GM19240 (cell line): Measurements from ENCODE around the gene ASIC4.

Experiments used
- DNase-seq: peaks from one replicate; pipeline ENCODE4 v3.0.0; 2011; ENCODE audit warnings: low spot score; ENCODE audit not compliant: insufficient read length

Gene ASIC4

GRCh38 chr2:219514196-219514761 is at the start of gene ASIC4:
Gene ASIC4 (plus strand): TSS chr2:219514482. CDS start chr2:219514725, 243 bp downstream.
- DNase-seq = no peak

- no peak for DNase-seq
Observed at GRCh38 chr2:219465659-219466561, 48.4 kb upstream of the ASIC4 start.

- DNase-seq = no peak
Observed at GRCh38 chr2:219466816-219467735, 47.2 kb upstream of the ASIC4 start.

GRCh38 chr2:219467736-219468075 is 46.6 kb upstream of the ASIC4 start:
- DNase-seq = no peak

GRCh38 chr2:219468410-219469185 is 45.7 kb upstream of the ASIC4 start:
- no peak for DNase-seq

GRCh38 chr2:219469186-219469724 is 45.0 kb upstream of the ASIC4 start:
- no peak for DNase-seq

GRCh38 chr2:219470429-219470828 is 43.9 kb upstream of the ASIC4 start:
- DNase-seq = no peak

- DNase-seq = no peak
Observed at GRCh38 chr2:219471476-219472371, 42.6 kb upstream of the ASIC4 start.

- DNase-seq = no peak
Observed at GRCh38 chr2:219472629-219473187, 41.6 kb upstream of the ASIC4 start.

GRCh38 chr2:219473511-219473910 is 40.8 kb upstream of the ASIC4 start:
- DNase-seq = no peak

- DNase-seq = no peak
Observed at GRCh38 chr2:219474285-219475060, 39.8 kb upstream of the ASIC4 start.

GRCh38 chr2:219475278-219475677 is 39.0 kb upstream of the ASIC4 start:
- no peak for DNase-seq

GRCh38 chr2:219475697-219476651 is 38.3 kb upstream of the ASIC4 start:
- DNase-seq = peak; percentile 73

GRCh38 chr2:219476652-219477151 is 37.6 kb upstream of the ASIC4 start:
- no peak for DNase-seq

GRCh38 chr2:219477179-219477578 is 37.1 kb upstream of the ASIC4 start:
- DNase-seq = no peak

GRCh38 chr2:219477815-219478214 is 36.5 kb upstream of the ASIC4 start:
- no peak for DNase-seq

- DNase-seq = no peak
Observed at GRCh38 chr2:219478916-219479315, 35.4 kb upstream of the ASIC4 start.
